Embryonic facial prominence (tissue), 1 donor: ENCODE results near the gene STRA8.

Experiments used
- DNase-seq: peaks from one replicate; pipeline ENCODE4 v3.0.0-alpha.2; 2016; ENCODE audit errors: extremely low spot score

STRA8 gene

DNA sequence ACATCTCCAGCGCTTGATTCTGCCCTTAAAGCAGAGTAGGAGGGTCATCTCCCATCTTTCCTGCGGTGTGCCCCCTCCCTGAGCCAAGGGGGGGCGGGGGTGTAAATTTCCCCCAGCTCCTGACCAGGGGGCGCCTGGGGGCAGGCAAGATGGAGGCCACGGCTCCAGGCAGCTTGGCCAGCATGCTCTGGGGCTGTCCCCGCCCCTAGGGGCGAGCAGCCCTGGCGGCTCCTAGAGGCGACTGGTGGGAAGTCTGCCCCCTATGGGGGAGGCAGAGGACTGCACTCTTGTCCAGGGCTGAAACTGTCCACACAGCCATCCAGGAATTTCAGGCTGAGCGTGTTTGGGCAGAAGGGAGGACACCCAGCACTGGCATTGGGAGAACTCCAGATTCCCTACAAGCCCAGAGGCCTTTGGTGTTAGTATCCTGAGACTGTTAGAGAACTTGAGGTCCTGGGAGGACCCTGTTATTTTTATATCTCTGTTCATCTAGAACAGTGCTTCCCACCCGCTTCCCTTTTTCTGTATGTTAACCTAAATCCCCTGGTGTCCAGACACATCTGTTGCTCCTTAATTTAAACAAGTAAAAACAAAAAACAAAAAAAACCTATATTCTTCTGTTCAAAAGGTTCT lies 4.6 kb downstream of the STRA8 start:
- no peak for DNase-seq

- DNase-seq: no peak
Observed at GRCh38 chr7:135239263-135239662, 5.6 kb downstream of the STRA8 start.

DNA sequence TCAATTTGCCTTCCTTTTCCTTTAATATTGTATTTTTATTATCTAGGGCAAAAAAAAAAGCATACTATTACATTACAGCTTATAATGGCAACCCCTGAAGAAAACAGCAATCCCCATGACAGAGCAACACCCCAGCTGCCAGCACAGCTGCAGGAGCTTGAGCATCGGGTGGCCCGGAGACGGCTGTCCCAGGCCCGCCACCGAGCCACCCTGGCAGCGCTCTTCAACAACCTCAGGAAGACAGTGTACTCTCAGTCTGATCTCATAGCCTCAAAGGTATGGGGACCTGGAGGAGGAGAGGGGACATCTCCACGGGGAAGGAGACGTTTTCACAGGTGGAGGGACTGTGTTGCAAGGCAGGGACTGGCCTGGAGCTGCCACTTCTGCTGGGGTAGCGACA lies 6.8 kb downstream of the STRA8 start:
- no peak for DNase-seq

- no peak for DNase-seq
Observed at GRCh38 chr7:135242096-135242684, 8.6 kb downstream of the STRA8 start.

DNA sequence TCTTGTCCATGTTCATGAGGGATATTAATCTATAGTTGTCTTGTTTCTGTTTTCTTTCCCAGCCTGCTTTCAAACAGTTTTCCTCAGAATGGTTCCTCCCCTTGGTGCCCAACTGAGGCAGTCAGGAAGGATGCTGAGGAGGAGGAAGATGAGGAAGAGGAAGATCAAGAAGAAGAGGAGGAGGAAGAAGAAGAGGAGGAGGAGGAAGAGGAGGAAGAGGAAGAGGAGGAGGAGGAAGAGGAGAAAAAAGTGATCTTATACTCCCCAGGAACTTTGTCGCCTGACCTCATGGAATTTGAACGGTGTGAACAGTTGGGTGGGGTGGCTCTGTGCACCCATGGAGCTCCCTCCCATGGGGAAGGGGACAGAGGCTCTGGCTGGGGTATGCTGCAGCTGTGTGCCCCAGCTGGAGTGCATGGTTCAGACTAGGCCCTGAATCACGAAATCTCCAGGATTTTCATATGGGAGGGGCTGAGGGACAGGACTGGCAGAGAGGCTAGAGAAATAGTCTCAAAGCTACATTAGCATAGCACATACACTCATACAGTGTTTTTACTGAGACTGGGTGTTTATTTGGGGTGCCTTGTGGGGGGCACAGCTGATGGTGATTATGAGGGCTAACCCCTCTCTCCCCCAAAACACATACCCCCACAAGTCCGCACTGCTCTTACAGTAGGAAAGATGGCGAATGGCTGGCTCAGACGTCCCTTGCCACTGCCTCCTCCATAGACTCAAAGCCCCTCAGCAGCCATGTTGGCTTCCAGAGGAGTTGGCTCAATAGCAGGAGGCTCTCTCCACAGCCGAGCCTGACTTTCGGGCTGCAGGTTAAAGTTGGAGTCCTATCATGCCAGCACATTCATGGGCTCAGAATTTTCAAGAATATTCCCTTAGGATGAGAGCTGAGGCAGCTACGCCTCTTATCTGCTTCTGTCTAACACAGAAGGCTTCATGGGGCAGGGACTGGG lies 11.9 kb downstream of the STRA8 start:
- DNase-seq: no peak

- DNase-seq: no peak
Observed at GRCh38 chr7:135246191-135246825, 12.7 kb downstream of the STRA8 start.

DNA sequence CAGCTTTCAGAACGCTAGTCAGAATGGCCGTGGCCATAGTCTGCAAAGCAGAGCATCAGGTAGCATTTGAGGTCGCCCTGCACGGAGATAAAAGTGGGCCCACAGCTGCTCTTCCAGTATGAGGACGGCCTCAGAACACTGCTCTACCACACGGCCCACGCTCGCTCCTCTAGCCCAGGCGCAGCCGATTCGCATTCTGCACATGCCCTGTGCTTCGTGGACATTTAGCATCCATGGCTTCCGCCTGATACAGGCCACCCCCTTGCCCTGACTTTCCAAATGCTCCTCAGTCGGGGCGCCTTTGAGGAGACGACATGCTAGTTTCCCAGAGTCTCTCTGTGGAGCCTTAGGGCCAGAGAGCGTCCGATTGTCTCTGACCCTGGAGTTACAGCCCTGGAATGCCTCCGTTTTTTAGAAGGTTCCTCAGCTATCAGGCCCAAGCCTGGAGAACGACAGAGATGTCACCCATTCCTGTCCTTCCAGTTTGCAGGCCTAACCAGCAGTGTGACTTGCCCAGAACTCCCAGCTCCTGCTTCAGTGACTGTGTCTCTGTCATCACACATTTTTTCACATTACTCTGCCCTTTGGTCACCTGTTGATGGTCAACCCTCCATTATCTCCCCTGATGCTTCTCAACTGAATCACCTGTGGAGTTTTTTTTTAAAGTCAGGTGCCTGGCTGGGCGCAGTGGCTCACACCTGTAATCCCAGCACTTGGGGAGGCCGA lies 14.3 kb downstream of the STRA8 start:
- DNase-seq: no peak

GRCh38 chr7:135248546-135248945 lies 14.9 kb downstream of the STRA8 start:
- DNase-seq: no peak

GRCh38 chr7:135251496-135252391 lies 18.1 kb downstream of the STRA8 start:
- DNase-seq: no peak

DNA sequence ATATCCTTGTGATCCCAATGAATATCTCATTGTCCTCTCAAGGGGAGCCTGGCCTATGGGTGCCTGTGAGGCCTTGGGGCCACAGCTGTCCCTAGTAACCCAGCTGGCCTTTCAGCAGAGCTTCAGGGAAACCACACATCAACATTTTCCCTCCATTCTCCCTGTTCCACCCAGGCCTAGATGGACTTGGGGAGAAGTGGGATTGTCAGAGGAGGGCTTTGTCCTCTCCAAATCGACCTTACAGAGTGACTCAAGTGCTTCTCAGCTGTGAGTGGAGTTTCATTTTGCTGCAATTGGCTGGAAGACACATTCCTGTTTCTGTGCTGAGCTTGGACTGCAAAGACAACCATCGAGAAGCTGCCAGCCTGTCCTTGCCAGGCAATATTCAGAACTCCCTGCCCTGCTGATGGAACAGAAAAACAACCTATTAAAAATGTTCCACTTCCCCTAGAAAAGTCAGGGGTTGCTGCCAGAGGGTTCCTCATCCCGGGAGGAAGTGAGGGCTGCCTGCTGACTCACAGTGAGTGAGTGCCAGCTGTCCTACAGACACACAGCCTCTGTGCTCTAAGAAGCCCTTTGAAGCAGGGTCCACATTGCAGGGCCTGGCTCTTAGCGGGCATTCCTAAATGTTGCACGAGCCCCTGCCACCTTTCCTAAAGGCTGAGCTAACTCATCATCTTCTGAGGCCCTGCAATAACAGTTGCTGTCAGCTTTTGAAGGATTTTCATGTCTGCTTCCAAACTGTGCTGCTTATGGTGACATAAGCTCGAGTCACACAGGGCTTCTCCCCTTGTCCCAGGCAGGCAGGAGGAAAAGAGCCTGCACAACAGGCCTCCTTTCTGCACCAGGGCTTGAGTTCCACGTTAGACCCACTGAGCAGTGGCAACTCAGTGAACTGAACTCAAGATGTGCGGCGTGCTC lies 20.5 kb downstream of the STRA8 start:
- no peak for DNase-seq

GRCh38 chr7:135257790-135258189 lies 24.2 kb downstream of the STRA8 start:
- DNase-seq: no peak

- DNase-seq: no peak
Observed at GRCh38 chr7:135258585-135258984, 24.9 kb downstream of the STRA8 start.

- no peak for DNase-seq
Observed at GRCh38 chr7:135259702-135260101, 26.1 kb downstream of the STRA8 start.

- DNase-seq: no peak
Observed at GRCh38 chr7:135260470-135260869, 26.8 kb downstream of the STRA8 start.

GRCh38 chr7:135260930-135261721 lies 27.5 kb downstream of the STRA8 start:
- DNase-seq: peak; percentile 18

- DNase-seq: no peak
Observed at GRCh38 chr7:135262623-135263320, 29.1 kb downstream of the STRA8 start.

- DNase-seq: no peak
Observed at GRCh38 chr7:135263321-135263970, 29.8 kb downstream of the STRA8 start.
